Thymus (tissue), 11 donors: ENCODE measurements around the gene PCMTD2. TPM values are rescaled to one million over a fixed set of nuclear protein-coding genes. Genes with fewer than 3 reads are reported as not detected.

Experiments
- DNase-seq, 9 donors: peaks; one replicate each; pipeline ENCODE4 v3.0.0-alpha.2; 2013; ENCODE audit warnings: low spot score in 9 of 9, low read depth in 6 of 9, missing footprints in 1 of 9
- H3K27ac ChIP-seq, 2 donors: one replicate each; pipeline ENCODE4 v1.5.1; 2013; ENCODE audit warnings: control low read depth in 1 of 2, low read depth in 1 of 2, low read length in 1 of 2, mild to moderate bottlenecking in 1 of 2, moderate library complexity in 1 of 2
- H3K27me3 ChIP-seq, 2 donors: one replicate each; pipeline ENCODE4 v1.5.1; 2013; ENCODE audit warnings: low read length in 1 of 2; ENCODE audit not compliant: control insufficient read depth in 2 of 2, insufficient read depth in 1 of 2
- H3K36me3 ChIP-seq, 2 donors: one replicate each; pipeline ENCODE4 v1.5.1; 2013; ENCODE audit warnings: low read length in 1 of 2, mild to moderate bottlenecking in 1 of 2, moderate library complexity in 1 of 2; ENCODE audit not compliant: control insufficient read depth in 2 of 2, insufficient read depth in 2 of 2
- H3K4me1 ChIP-seq, 2 donors: one replicate each; pipeline ENCODE4 v1.5.1; 2013; ENCODE audit warnings: low read length in 2 of 2; ENCODE audit not compliant: control insufficient read depth in 2 of 2, insufficient read depth in 2 of 2
- H3K4me3 ChIP-seq, 2 donors: one replicate each; pipeline ENCODE4 v1.5.1; 2013; ENCODE audit warnings: low read length in 2 of 2, control low read depth in 1 of 2, mild to moderate bottlenecking in 1 of 2
- H3K9me3 ChIP-seq, 2 donors: one replicate each; pipeline ENCODE4 v1.5.1; 2013; ENCODE audit warnings: low read length in 1 of 2, mild to moderate bottlenecking in 1 of 2; ENCODE audit not compliant: control insufficient read depth in 2 of 2, insufficient read depth in 1 of 2
- WGBS: extraction: QIAGEN DNeasy Blood & Tissue Kit; methylation state at CpG from one replicate; pipeline ENCODE4 v1.1.7; 2013; 5-methylcytosine and 5-hydroxymethylcytosine counted together
- polyA plus RNA-seq: library from polyadenylated mRNA; stranded (reverse); fragments of 200-250 nt; gene quantifications from one replicate; pipeline ENCODE4 v1.2.3, GENCODE V29; 2013
- total RNA-seq: library from RNA; stranded (reverse); fragments of 120-200 nt; gene quantifications from one replicate; pipeline ENCODE4 v1.2.4, GENCODE V29; 2013
- donor health status: healthy.

Gene PCMTD2
- total and polyA plus RNA-seq, 2 donors = 40.6 to 123 TPM

DNA sequence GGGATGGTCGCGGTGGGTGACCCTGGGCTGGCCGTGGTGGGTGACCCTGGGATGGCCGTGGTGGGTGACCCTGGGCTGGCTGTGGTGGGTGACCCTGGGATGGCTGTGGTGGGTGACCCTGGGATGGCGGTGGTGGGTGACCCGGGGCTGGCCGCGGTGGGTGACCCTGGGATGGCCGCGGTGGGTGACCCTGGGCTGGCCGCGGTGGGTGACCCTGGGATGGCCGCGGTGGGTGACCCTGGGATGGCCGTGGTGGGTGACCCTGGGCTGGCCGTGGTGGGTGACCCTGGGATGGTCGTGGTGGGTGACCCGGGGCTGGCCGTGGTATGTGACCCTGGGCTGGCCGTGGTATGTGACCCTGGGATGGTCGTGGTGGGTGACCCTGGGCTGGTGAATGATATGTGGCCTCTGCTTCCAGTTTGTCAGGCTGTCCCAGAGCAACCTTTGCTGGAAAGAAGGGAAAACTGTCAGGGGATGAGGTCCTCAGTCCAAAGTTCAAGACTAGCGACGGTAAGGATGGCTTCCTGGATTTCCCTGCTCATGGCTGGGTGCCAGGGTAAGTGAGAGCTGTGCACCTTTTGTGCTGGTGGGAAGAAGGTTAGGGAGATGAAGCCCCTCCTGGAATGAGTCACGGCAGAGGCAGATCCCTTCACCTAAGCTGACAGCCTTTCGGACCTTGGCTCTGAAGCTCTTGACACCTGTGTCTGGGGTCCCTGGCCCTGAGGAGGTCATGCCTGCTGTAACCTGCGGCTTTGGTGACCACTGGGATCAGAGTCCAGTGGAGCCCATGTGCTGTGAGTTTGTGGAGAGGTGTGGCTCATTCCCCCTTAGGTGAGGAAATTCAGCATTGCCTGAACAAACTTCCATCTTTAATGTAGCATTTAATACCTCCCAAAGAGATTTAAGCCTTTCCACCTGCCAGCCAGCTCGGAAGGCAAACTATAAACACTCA is 19.1 kb upstream of the PCMTD2 start:
- no peak overlapping the region for H3K4me3 ChIP-seq
- DNase-seq = no peak
- H3K4me1 ChIP-seq = no peaks in the 10 kb centered on the region
- H3K36me3 ChIP-seq = no peaks in the 10 kb centered on the region
- 95% methylated on average over 27 of the region's 27 CpGs for WGBS
- no peaks in the 10 kb centered on the region for H3K27me3 ChIP-seq
- H3K27ac ChIP-seq = no peak overlapping the region
- no peaks in the 10 kb centered on the region for H3K9me3 ChIP-seq

DNA sequence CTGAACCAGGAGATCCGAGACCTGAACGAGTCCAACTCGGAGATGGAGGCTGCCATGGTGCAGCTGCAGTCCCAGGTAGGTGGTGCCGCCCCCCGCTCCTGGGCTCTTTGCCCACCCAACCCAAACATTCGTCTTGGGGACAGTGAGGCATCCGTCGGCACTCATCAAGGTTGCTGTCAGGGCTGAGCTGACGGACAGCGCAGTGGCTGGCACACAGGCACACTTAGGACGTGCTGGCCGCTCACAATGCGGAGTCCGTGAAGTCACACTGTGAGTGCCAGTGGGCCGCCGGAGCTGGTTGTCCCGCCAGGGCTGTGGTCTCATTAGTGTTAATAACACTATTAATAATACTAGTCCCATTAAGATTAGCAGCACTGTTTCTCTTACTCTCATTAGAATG is 18.2 kb upstream of the PCMTD2 start:
- Histone ChIP-seq H3K36me3 (no peaks in the 10 kb centered on the region), H3K9me3 (no peaks in the 10 kb centered on the region), H3K27ac (no peak overlapping the region), H3K4me1 (no peaks in the 10 kb centered on the region), H3K4me3 (no peak overlapping the region), H3K27me3 (no peaks in the 10 kb centered on the region)
- DNase-seq = no peak
- WGBS = 98% methylated on average over 17 of the region's 17 CpGs

DNA sequence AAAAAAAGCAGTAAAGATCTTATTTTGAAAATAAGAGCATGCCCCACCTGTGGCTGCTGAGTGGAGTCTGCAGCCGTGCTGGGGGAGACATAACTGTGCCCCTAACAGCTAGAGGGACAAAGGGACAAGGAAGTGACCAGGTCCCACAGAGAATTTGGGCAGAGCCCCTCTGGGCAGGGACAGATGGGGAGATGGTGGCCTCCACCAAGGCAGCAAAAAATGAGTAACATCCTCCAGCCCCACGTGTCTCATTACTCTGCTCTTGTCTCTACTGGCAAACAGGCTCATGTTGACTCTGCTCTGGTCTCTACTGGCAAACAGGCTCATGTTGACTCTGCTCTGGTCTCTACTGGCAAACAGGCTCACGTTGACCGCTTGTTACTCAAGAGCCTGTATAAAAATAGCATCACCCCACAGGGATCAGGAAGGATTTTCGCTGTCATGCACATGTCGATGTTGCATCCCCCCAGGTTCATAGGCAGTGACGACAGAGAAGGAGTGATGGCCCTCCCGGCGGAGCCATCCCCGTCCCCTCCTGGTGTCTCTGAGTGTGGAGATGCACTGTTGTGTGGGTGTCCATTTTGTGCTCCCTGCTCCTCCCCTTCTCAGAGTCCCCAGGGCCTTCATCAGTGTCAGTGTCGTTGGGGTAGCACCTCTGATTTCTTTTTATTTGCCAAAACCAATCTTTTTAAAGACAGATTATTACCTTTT is 17.3 kb upstream of the PCMTD2 start:
- H3K27me3 ChIP-seq = peaks cover 0 to 3% of the 10 kb centered on the region in 2 donors
- 94% methylated on average over 11 of the region's 11 CpGs for WGBS
- H3K4me1 ChIP-seq = no peaks in the 10 kb centered on the region
- DNase-seq = no peak
- no peak overlapping the region for H3K27ac ChIP-seq
- no peak overlapping the region for H3K4me3 ChIP-seq
- no peaks in the 10 kb centered on the region for H3K9me3 ChIP-seq
- H3K36me3 ChIP-seq = no peaks in the 10 kb centered on the region

DNA sequence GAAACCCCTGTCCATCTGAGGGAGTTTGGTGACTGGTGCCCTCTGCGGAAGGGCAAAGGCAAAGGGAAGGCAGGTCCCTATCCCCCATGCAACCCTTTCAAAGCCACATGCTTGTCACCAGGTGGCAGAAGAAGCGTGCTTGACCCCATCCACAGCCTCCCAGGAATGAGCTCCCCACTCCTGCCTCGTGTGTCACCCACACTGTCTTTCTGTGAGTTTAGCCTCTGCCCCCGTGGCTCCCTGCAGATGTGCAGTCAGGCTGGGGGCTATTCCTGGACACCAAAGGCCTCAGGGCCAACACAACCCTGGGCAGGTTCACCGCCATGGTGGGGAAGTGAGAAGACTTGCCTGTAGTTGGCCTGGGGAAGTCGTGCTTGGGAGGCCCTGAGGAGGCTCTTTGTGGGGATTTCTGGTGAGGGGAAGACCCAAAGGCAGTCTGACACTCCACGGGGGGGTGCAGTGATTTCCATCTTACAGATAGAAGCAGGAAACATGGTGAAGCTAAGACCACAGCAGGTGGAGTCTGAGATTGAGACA is 16.6 kb upstream of the PCMTD2 start:
- 82% methylated on average over 7 of the region's 7 CpGs for WGBS
- no peaks in the 10 kb centered on the region for H3K36me3 ChIP-seq
- DNase-seq = no peak

DNA sequence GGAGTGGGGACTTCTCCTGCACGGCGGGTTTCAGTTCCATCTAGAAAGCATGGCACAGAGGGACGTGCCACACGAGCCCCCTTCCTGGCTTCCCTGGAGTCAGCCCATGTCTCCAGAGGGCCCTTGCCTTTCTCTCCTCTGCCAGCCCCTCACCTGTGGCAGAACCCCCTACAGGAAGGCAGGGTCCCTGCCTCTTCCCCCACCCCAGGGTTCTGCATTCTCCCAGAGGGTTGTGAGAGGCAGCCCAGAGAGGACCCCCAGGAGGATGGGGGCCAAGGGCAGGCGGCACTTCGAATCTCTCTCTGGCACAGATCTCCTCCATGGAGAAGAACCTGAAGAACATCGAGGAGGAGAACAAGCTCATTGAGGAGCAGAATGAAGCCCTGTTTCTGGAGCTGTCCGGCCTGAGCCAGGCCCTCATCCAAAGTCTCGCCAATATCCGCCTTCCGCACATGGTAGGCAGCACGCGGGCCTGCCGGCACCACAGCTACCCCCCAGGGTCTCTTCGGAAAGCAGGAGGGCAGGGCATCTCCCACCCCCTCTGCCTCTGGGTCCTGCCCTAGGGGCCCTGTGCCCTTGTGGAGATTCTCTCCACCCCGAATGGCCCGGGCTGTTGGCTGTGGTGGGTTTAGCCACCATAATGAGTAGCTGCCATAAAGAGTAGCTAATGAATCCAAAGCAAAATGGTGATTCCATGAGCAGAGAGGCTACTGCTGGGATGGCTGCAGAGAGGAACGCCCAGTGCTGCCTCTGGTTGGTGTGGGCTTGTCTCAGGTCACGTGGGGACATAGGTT is 15.9 kb upstream of the PCMTD2 start:
- 95% methylated on average over 19 of the region's 19 CpGs for WGBS
- Histone ChIP-seq H3K27ac (no peak overlapping the region), H3K4me1 (no peaks in the 10 kb centered on the region), H3K4me3 (no peak overlapping the region), H3K27me3 (peaks cover 0 to 5% of the 10 kb centered on the region in 2 donors), H3K9me3 (no peaks in the 10 kb centered on the region), H3K36me3 (no peaks in the 10 kb centered on the region)
- DNase-seq = no peak

More for the DNA sequence above, 16.6 kb upstream of the PCMTD2 start:
- Histone ChIP-seq H3K4me1 (no peaks in the 10 kb centered on the region), H3K4me3 (no peak overlapping the region), H3K9me3 (no peaks in the 10 kb centered on the region), H3K27me3 (peaks cover 0 to 3% of the 10 kb centered on the region in 2 donors), H3K27ac (no peak overlapping the region)

DNA sequence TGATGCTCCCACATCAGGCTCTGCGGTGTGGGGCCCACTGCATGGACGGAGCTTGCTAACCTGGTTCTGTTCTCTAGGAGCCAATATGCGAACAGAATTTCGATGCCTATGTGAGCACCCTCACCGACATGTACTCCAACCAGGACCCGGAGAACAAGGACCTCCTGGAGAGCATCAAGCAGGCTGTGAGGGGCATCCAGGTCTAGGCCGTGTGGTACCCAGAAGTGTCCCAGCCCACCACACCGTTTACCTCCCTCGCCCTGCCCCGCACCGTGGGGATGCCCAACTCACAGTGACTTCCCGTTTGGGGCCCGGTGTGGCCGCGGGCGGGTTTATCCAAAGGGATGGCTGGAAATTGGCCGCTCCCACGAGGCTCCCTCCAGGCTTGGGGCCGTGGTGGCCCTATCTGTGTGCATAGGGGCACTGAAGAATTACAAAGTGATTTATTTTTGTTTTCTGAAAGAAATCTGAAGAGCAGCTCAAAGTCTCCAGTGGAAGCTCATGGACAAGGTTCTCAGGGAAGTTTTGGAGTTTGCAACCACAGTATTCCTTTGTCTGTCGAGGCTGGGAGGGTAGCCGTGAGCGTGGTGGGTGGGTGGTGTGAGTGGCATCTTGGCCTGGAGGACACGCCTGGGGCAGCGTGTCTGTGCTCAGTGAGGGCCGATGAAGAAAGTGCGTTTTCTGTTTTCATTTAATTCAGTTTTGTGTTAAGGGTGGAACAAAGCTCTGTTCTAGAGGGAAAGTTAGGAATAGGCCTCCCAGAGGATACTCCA is 15.1 kb upstream of the PCMTD2 start:
- H3K4me1 ChIP-seq = no peaks in the 10 kb centered on the region
- no peak overlapping the region for H3K4me3 ChIP-seq
- no peak for DNase-seq
- 93% methylated on average over 26 of the region's 26 CpGs for WGBS
- H3K27me3 ChIP-seq = peaks cover 0 to 7% of the 10 kb centered on the region in 2 donors
- no peaks in the 10 kb centered on the region for H3K9me3 ChIP-seq
- no peaks in the 10 kb centered on the region for H3K36me3 ChIP-seq
- no peak overlapping the region for H3K27ac ChIP-seq

DNA sequence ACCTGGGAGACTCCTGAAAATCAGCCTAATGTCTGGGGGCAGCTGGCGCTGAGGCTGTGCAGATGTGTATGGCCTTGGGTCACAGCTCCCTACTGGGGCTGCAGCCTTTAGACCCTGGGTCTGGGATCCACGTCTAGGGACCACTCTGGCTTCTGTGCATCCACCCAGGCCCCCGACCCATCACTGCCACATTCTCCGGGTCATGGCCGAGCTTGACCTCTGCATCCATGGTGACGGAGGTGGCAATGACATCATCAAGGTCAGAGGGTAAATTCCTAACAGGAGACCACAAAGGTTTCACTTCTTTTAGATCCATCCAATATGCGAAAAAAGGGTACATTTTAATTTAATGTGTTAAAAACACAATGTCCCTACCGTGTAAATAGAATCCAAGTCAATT is 14.5 kb upstream of the PCMTD2 start:
- Histone ChIP-seq H3K4me3 (no peak overlapping the region), H3K9me3 (no peaks in the 10 kb centered on the region), H3K36me3 (no peaks in the 10 kb centered on the region), H3K27ac (no peak overlapping the region), H3K27me3 (peaks cover 0 to 9% of the 10 kb centered on the region in 2 donors), H3K4me1 (no peaks in the 10 kb centered on the region)
- WGBS = 93% methylated on average over 8 of the region's 8 CpGs
- DNase-seq = no peak

DNA sequence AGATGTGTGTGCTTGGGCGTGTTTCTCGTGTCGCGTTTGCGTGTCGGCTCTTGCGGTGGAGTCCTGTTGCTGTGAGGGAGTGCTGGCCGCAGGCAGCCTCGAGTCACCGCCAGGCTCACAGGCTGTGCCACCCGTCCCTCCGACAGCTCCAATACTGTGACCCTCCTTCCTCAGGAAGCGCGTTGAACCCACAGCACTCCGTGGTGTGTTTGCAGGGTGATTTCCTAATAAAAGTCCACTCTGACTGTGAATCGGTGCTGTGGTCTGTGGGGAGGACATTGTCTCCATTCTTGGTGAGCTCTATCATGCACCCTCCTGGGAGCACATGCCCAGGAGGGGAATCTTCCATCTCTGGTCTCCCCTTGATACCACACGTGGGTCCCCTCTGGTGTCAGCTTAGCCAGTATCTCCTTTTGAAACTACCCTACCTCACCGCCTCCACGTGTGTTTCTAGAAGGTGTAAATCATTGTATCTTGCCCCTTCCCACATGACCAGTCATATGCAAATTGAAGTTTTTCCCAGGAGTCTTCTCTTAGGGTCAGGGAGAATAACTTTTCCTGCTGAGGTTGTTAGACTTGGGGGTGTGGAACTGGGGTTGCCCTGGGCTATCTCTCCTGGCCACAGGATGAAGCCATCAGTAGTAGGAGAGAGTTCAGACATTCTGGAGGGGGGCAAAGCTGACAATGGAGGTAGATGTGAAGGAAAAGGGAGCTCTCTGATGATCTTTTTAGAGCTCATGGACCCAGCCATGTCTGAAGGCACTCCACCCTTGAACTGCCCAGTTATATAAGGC is 13.3 kb upstream of the PCMTD2 start:
- no peaks in the 10 kb centered on the region for H3K4me1 ChIP-seq
- no peak overlapping the region for H3K27ac ChIP-seq
- H3K36me3 ChIP-seq = no peaks in the 10 kb centered on the region
- no peak overlapping the region for H3K4me3 ChIP-seq
- no peak for DNase-seq
- H3K27me3 ChIP-seq = peaks cover 0 to 19% of the 10 kb centered on the region in 2 donors
- WGBS = 88% methylated on average over 19 of the region's 19 CpGs
- no peaks in the 10 kb centered on the region for H3K9me3 ChIP-seq
